GM23338 (cell line): ENCODE results near the gene HSPB8. TPM values are rescaled to one million over a fixed set of nuclear protein-coding genes. Genes with fewer than 3 reads are reported as not detected.

Source experiments
- ATAC-seq: fragments of 200-7000 bp; cut with Tn5 transposase; 3 replicates; pipeline ENCODE4 v1.9.1; 2020
- DNase-seq: peaks from one replicate; pipeline ENCODE4 v3.0.0-alpha.2; 2015; ENCODE audit warnings: low spot score
- H2AFZ ChIP-seq: fragments of 200-600 bp; sonication (generic); 2 replicates; pipeline ENCODE4 v1.8.0; 2016; ENCODE audit warnings: antibody characterized with exemption, mild to moderate bottlenecking, moderate library complexity
- H3F3A ChIP-seq: fragments of 200-600 bp; sonication (generic); replicated peaks from 2 replicates; pipeline ENCODE4 v1.8.0; 2017; ENCODE audit warnings: antibody characterized with exemption, mixed run types, low read depth
- H3K27ac ChIP-seq: fragments of 200-600 bp; sonication (generic); 2 replicates; pipeline ENCODE4 v1.6.1; 2016; ENCODE audit warnings: low read depth
- H3K27me3 ChIP-seq: fragments of 200-600 bp; sonication (generic); 2 replicates; pipeline ENCODE4 v1.8.0; 2016; ENCODE audit warnings: mild to moderate bottlenecking, mixed run types, moderate library complexity; ENCODE audit not compliant: insufficient read depth
- H3K36me3 ChIP-seq: fragments of 200-600 bp; sonication (generic); 2 replicates; pipeline ENCODE4 v1.8.0; 2016; ENCODE audit warnings: mild to moderate bottlenecking; ENCODE audit not compliant: insufficient read depth
- H3K4me1 ChIP-seq: fragments of 200-600 bp; sonication (generic); 2 replicates; pipeline ENCODE4 v1.8.0; 2016; ENCODE audit warnings: mild to moderate bottlenecking, moderate library complexity; ENCODE audit not compliant: insufficient read depth
- H3K4me2 ChIP-seq: fragments of 200-600 bp; sonication (generic); 2 replicates; pipeline ENCODE4 v1.7.1; 2017; ENCODE audit warnings: mixed run types
- H3K4me3 ChIP-seq: fragments of 200-600 bp; sonication (generic); 2 replicates; pipeline ENCODE4 v1.6.1; 2016; ENCODE audit warnings: mixed run types
- H3K79me2 ChIP-seq: fragments of 200-600 bp; sonication (generic); replicated peaks from 2 replicates; pipeline ENCODE4 v1.8.0; 2017; ENCODE audit warnings: mild to moderate bottlenecking; ENCODE audit not compliant: insufficient read depth
- H3K9me2 ChIP-seq: fragments of 200-600 bp; sonication (generic); 2 replicates; pipeline ENCODE4 v1.8.0; 2017; ENCODE audit not compliant: insufficient read depth
- H4K20me1 ChIP-seq: fragments of 200-600 bp; sonication (generic); replicated peaks from 2 replicates; pipeline ENCODE4 v1.8.0; 2017; ENCODE audit warnings: mild to moderate bottlenecking; ENCODE audit not compliant: insufficient read depth
- H3K27ac Mint-ChIP-seq: 2 replicates; pipeline ENCODE4 v1.8.0; 2020; ENCODE audit warnings: inconsistent platforms, mild to moderate bottlenecking, moderate library complexity, mixed read lengths
- H3K27me3 Mint-ChIP-seq: 3 replicates; pipeline ENCODE4 v1.8.0; 2022; ENCODE audit warnings: low read depth, mild to moderate bottlenecking, moderate library complexity, mixed read lengths, inconsistent platforms; ENCODE audit not compliant: insufficient read depth, poor library complexity
- H3K36me3 Mint-ChIP-seq: 3 replicates; pipeline ENCODE4 v1.8.0; 2021; ENCODE audit warnings: low read depth, mild to moderate bottlenecking, inconsistent platforms, moderate library complexity, mixed read lengths
- H3K4me1 Mint-ChIP-seq: 3 replicates; pipeline ENCODE4 v1.8.0; 2020; ENCODE audit warnings: mild to moderate bottlenecking, inconsistent platforms, mixed read lengths
- H3K4me3 Mint-ChIP-seq: 3 replicates; pipeline ENCODE4 v1.8.0; 2021; ENCODE audit warnings: moderate library complexity, mild to moderate bottlenecking, inconsistent platforms, mixed read lengths
- H3K9me3 Mint-ChIP-seq: 3 replicates; pipeline ENCODE4 v1.8.0; 2020; ENCODE audit warnings: moderate library complexity, mild to moderate bottlenecking, inconsistent platforms, mixed read lengths
- CREB1 ChIP-seq: fragments of 250-450 bp; sonication (Bioruptor Pico); IDR thresholded peaks from 2 replicates; pipeline ENCODE4 v1.5.0; 2020; ENCODE audit warnings: low read depth, mild to moderate bottlenecking, moderate library complexity
- ETS1 ChIP-seq: IDR thresholded peaks from 2 replicates; pipeline ENCODE4 v1.6.1; 2016; ENCODE audit warnings: antibody characterized with exemption
- EZH2 ChIP-seq: fragments of 200-600 bp; sonication (generic); IDR thresholded peaks from one replicate; pipeline ENCODE4 v1.8.0; 2017; ENCODE audit warnings: antibody characterized with exemption, mild to moderate bottlenecking, low read depth; ENCODE audit not compliant: unreplicated experiment
- NANOG ChIP-seq: IDR thresholded peaks from 2 replicates; pipeline ENCODE4 v1.6.1; 2016; ENCODE audit warnings: antibody characterized with exemption, borderline replicate concordance
- POLR2AphosphoS5 ChIP-seq: IDR thresholded peaks from 2 replicates; pipeline ENCODE4 v1.6.1; 2016; ENCODE audit warnings: antibody characterized with exemption, low read depth
- ZNF114 ChIP-seq: fragments of 250-450 bp; sonication (Bioruptor Pico); IDR thresholded peaks from 2 replicates; pipeline ENCODE4 v1.5.0; 2020; ENCODE audit warnings: mild to moderate bottlenecking, moderate library complexity
- ZNF331 ChIP-seq: fragments of 250-450 bp; sonication (Bioruptor Pico); IDR thresholded peaks from 2 replicates; pipeline ENCODE4 v1.5.0; 2020; ENCODE audit warnings: low read depth, mild to moderate bottlenecking, moderate library complexity
- ZNF462 ChIP-seq: fragments of 250-450 bp; sonication (Bioruptor Pico); IDR thresholded peaks from 2 replicates; pipeline ENCODE4 v1.5.0; 2020; ENCODE audit warnings: mild to moderate bottlenecking, moderate library complexity
- polyA plus RNA-seq: library from polyadenylated mRNA; unstranded; fragments of >200 nt; fragmentation: Nextera tagmentation; extraction: Ambion mirVana; gene quantifications from 2 replicates; pipeline ENCODE4 v1.2.1, GENCODE V29; 2016
- total RNA-seq: library from RNA; depleted of rRNA; stranded (reverse); fragments of >200 nt; shearing (Covaris generic); gene quantifications from 2 replicates; pipeline ENCODE4 v1.2.3, GENCODE V29; 2014

The HSPB8 gene
- total and polyA plus RNA-seq, 2 experiments from 2014 or later, result 3.5 to 4.8 TPM

- Mint-ChIP-seq H3K9me3 (peaks cover 20% of the 10 kb centered on the region), H3K4me1 (peaks cover 40% of the 10 kb centered on the region), H3K36me3 (peaks cover 44% of the 10 kb centered on the region), H3K27ac (no peak overlapping the region), H3K27me3 (peaks cover 10% of the 10 kb centered on the region), H3K4me3 (no peak overlapping the region)
- Histone ChIP-seq H3K4me2 (no peak overlapping the region), H3K79me2 (peaks cover 17% of the 10 kb centered on the region), H3K36me3 (peaks cover 14% of the 10 kb centered on the region), H3K9me2 (no peaks in the 10 kb centered on the region), H4K20me1 (no peaks in the 10 kb centered on the region), H3K4me3 (no peak overlapping the region), H3F3A (peaks cover 3% of the 10 kb centered on the region; the same call in 1 of the 2 replicates), H3K27me3 (no peaks in the 10 kb centered on the region), H2AFZ (no peak overlapping the region), H3K4me1 (peaks cover 23% of the 10 kb centered on the region), H3K27ac (no peak overlapping the region)
- ATAC-seq, result no peak
- no peak for TF ChIP-seq ZNF331
- no peak for TF ChIP-seq ZNF114 (CRISPR knock-in tag)
- no peak for TF ChIP-seq CREB1 (CRISPR knock-in tag)
- TF ChIP-seq POLR2AphosphoS5, result no peak
- DNase-seq, result no peak
These were observed 29.5 kb upstream of the HSPB8 start for GRCh38 chr12:119149270-119149669.

GRCh38 chr12:119151445-119152026, 27.2 kb upstream of the HSPB8 start:
- Histone ChIP-seq H3F3A (no peaks in the 10 kb centered on the region), H3K4me1 (peaks cover 22% of the 10 kb centered on the region; the same call in 1 of the 2 replicates), H3K4me2 (no peak overlapping the region), H2AFZ (no peak overlapping the region), H3K9me2 (peaks cover 7% of the 10 kb centered on the region), H3K36me3 (peaks cover 14% of the 10 kb centered on the region), H3K27me3 (no peaks in the 10 kb centered on the region), H3K4me3 (no peak overlapping the region), H4K20me1 (no peaks in the 10 kb centered on the region), H3K79me2 (peaks cover 17% of the 10 kb centered on the region), H3K27ac (no peak overlapping the region)
- Mint-ChIP-seq H3K4me1 (peaks cover 29% of the 10 kb centered on the region), H3K9me3 (peaks cover 20% of the 10 kb centered on the region), H3K27me3 (peaks cover 16% of the 10 kb centered on the region), H3K36me3 (peaks cover 44% of the 10 kb centered on the region), H3K4me3 (no peak overlapping the region), H3K27ac (no peak overlapping the region)
- DNase-seq, result no peak
- TF ChIP-seq ZNF331 (peak; percentile 95), NANOG (no peak), ETS1 (no peak)
- no peak for ATAC-seq

GRCh38 chr12:119153477-119154434, 25.0 kb upstream of the HSPB8 start:
- peak; percentile 84 for ATAC-seq
- peak overlapping the region; percentile 98 for H3K27ac ChIP-seq
- Mint-ChIP-seq H3K4me3 (peak overlapping the region; percentile 85), H3K9me3 (peaks cover 20% of the 10 kb centered on the region), H3K4me1 (peaks cover 13% of the 10 kb centered on the region), H3K27me3 (peaks cover 18% of the 10 kb centered on the region), H3K27ac (peak overlapping the region; percentile 100), H3K36me3 (peaks cover 50% of the 10 kb centered on the region)
- peak overlapping the region; percentile 94 for H3K4me2 ChIP-seq
- H3K36me3 ChIP-seq, result peaks cover 14% of the 10 kb centered on the region
- H3K79me2 ChIP-seq, result peaks cover 17% of the 10 kb centered on the region
- no peaks in the 10 kb centered on the region for H3K27me3 ChIP-seq
- no peaks in the 10 kb centered on the region for H3F3A ChIP-seq
- peak overlapping the region; percentile 95 for H3K4me3 ChIP-seq
- peaks cover 9% of the 10 kb centered on the region; the same call in 1 of the 2 replicates for H3K4me1 ChIP-seq
- peak; percentile 100 for DNase-seq
- peaks cover 7% of the 10 kb centered on the region for H3K9me2 ChIP-seq
- peak overlapping the region; percentile 81; the same call in 1 of the 2 replicates for H2AFZ ChIP-seq
- H4K20me1 ChIP-seq, result no peaks in the 10 kb centered on the region
- TF ChIP-seq EZH2, result no peak
- peak; percentile 20; the same call in 1 of the 2 replicates for TF ChIP-seq ZNF462 (CRISPR knock-in tag)
